H9 (cell line): Measurements from ENCODE around the gene PLEKHA7. TPM values are rescaled to one million over a fixed set of nuclear protein-coding genes. Genes with fewer than 3 reads are reported as not detected.

Experiments
- DNase-seq: peaks from one replicate; pipeline ENCODE4 v3.0.0-alpha.2; 2017
- H2AFZ ChIP-seq: one replicate; pipeline ENCODE4 v1.6.1; 2013; ENCODE audit warnings: mild to moderate bottlenecking, low read length, control low read depth, moderate library complexity
- H2AK5ac ChIP-seq: 2 replicates; pipeline ENCODE4 v1.6.1; 2013; ENCODE audit warnings: low read length, control low read depth, mixed read lengths; ENCODE audit not compliant: insufficient read length
- H2BK120ac ChIP-seq: one replicate; pipeline ENCODE4 v1.6.1; 2013; ENCODE audit warnings: low read depth, mild to moderate bottlenecking, low read length, control low read depth, inconsistent platforms; ENCODE audit not compliant: poor library complexity, severe bottlenecking
- H2BK12ac ChIP-seq: 2 replicates; pipeline ENCODE4 v1.6.1; 2013; ENCODE audit warnings: low read length, control low read depth, mixed read lengths, low read depth; ENCODE audit not compliant: insufficient read length
- H2BK15ac ChIP-seq: 2 replicates; pipeline ENCODE4 v1.6.1; 2013; ENCODE audit warnings: low read depth, low read length, control low read depth
- H2BK20ac ChIP-seq: one replicate; pipeline ENCODE4 v1.6.1; 2013; ENCODE audit warnings: low read depth, mild to moderate bottlenecking, low read length, control low read depth, inconsistent platforms; ENCODE audit not compliant: poor library complexity, severe bottlenecking
- H2BK5ac ChIP-seq: 2 replicates; pipeline ENCODE4 v1.6.1; 2013; ENCODE audit warnings: low read length, control low read depth, mixed read lengths; ENCODE audit not compliant: insufficient read length
- H3K14ac ChIP-seq: 2 replicates; pipeline ENCODE4 v1.6.1; 2013; ENCODE audit warnings: low read length, control low read depth; ENCODE audit not compliant: insufficient read depth
- H3K18ac ChIP-seq: 2 replicates; pipeline ENCODE4 v1.6.1; 2013; ENCODE audit warnings: low read depth, mild to moderate bottlenecking, mixed read lengths, low read length, control low read depth; ENCODE audit not compliant: insufficient read length
- H3K23ac ChIP-seq: 2 replicates; pipeline ENCODE4 v1.6.1; 2013; ENCODE audit warnings: low read length, control low read depth, mixed read lengths, low read depth; ENCODE audit not compliant: insufficient read length
- H3K23me2 ChIP-seq: 2 replicates; pipeline ENCODE4 v1.6.1; 2013; ENCODE audit warnings: low read depth, mild to moderate bottlenecking, mixed read lengths, low read length, control low read depth; ENCODE audit not compliant: insufficient read length, poor library complexity, severe bottlenecking
- H3K27ac ChIP-seq: 2 replicates; pipeline ENCODE4 v1.5.1; 2013; ENCODE audit warnings: low read length, control low read depth, mixed read lengths, low read depth; ENCODE audit not compliant: insufficient read length
- H3K27me3 ChIP-seq: 2 replicates; pipeline ENCODE4 v1.6.1; 2013; ENCODE audit warnings: low read length, control low read depth, inconsistent platforms; ENCODE audit not compliant: insufficient read depth
- H3K4ac ChIP-seq: 2 replicates; pipeline ENCODE4 v1.6.1; 2013; ENCODE audit warnings: low read depth, mild to moderate bottlenecking, control low read depth, inconsistent platforms, low read length, moderate library complexity
- H3K4me1 ChIP-seq: 2 replicates; pipeline ENCODE4 v1.6.1; 2013; ENCODE audit warnings: low read length, control low read depth, inconsistent platforms; ENCODE audit not compliant: insufficient read depth
- H3K4me2 ChIP-seq: 2 replicates; pipeline ENCODE4 v1.6.1; 2013; ENCODE audit warnings: low read length, control low read depth, mixed read lengths; ENCODE audit not compliant: insufficient read length, insufficient read depth
- H3K56ac ChIP-seq: 2 replicates; pipeline ENCODE4 v1.6.1; 2013; ENCODE audit warnings: low read depth, mild to moderate bottlenecking, mixed read lengths, low read length, control low read depth; ENCODE audit not compliant: insufficient read length
- H3K79me1 ChIP-seq: 2 replicates; pipeline ENCODE4 v1.6.1; 2013; ENCODE audit warnings: low read depth, mild to moderate bottlenecking, moderate library complexity, low read length, control low read depth, inconsistent platforms; ENCODE audit not compliant: insufficient read depth, poor library complexity, severe bottlenecking
- H3K79me2 ChIP-seq: 2 replicates; pipeline ENCODE4 v1.6.1; 2013; ENCODE audit warnings: low read length, control low read depth, inconsistent platforms; ENCODE audit not compliant: insufficient read depth
- H3K9ac ChIP-seq: 2 replicates; pipeline ENCODE4 v1.6.1; 2013; ENCODE audit warnings: low read length, control low read depth, mixed read lengths; ENCODE audit not compliant: insufficient read length; ENCODE audit errors: extremely low read depth
- H3K9me3 ChIP-seq: one replicate; pipeline ENCODE4 v1.6.1; 2013; ENCODE audit warnings: low read depth, low read length, inconsistent platforms; ENCODE audit not compliant: control insufficient read depth
- H3T11ph ChIP-seq: one replicate; pipeline ENCODE4 v1.6.1; 2013; ENCODE audit warnings: mild to moderate bottlenecking, low read length, control low read depth, inconsistent platforms
- H4K20me1 ChIP-seq: one replicate; pipeline ENCODE4 v1.6.1; 2013; ENCODE audit not compliant: control insufficient read depth, insufficient read length, insufficient read depth
- H4K5ac ChIP-seq: 2 replicates; pipeline ENCODE4 v1.6.1; 2013; ENCODE audit warnings: low read depth, mild to moderate bottlenecking, mixed read lengths, low read length, control low read depth; ENCODE audit not compliant: insufficient read length
- H4K8ac ChIP-seq: replicated peaks from 2 replicates; pipeline ENCODE4 v1.6.1; 2013; ENCODE audit warnings: low read length, control low read depth, mixed read lengths, low read depth; ENCODE audit not compliant: insufficient read length
- H4K91ac ChIP-seq: 2 replicates; pipeline ENCODE4 v1.6.1; 2013; ENCODE audit warnings: low read depth, mild to moderate bottlenecking, moderate library complexity, mixed read lengths, low read length, control low read depth; ENCODE audit not compliant: insufficient read length
- H3K27ac Mint-ChIP-seq, 3 experiments: 2 replicates in 2 of 3; 3 replicates in 1 of 3; pipeline ENCODE4 v1.8.0; 2020 to 2021; ENCODE audit warnings: mixed read lengths in 3 of 3, mild to moderate bottlenecking in 1 of 3, moderate library complexity in 1 of 3
- H3K27me3 Mint-ChIP-seq: 2 replicates; pipeline ENCODE4 v1.8.0; 2021; ENCODE audit warnings: low read depth, mild to moderate bottlenecking, moderate library complexity, mixed read lengths
- H3K36me3 Mint-ChIP-seq, 3 experiments: 2 replicates in 2 of 3; 3 replicates in 1 of 3; pipeline ENCODE4 v1.8.0; 2020 to 2021; ENCODE audit warnings: low read depth in 3 of 3, mixed read lengths in 3 of 3; ENCODE audit not compliant: insufficient read depth in 1 of 3
- H3K4me1 Mint-ChIP-seq, 2 experiments: 2 replicates each; pipeline ENCODE4 v1.8.0; 2020; ENCODE audit warnings: mixed read lengths in 2 of 2
- H3K4me3 Mint-ChIP-seq, 2 experiments: 2 replicates in 1 of 2; 3 replicates in 1 of 2; pipeline ENCODE4 v1.8.0; 2020 to 2021; ENCODE audit warnings: mild to moderate bottlenecking in 2 of 2, mixed read lengths in 2 of 2, moderate library complexity in 1 of 2
- H3K9me3 Mint-ChIP-seq, 2 experiments: 2 replicates in 1 of 2; 3 replicates in 1 of 2; pipeline ENCODE4 v1.8.0; 2020; ENCODE audit warnings: mild to moderate bottlenecking in 2 of 2, mixed read lengths in 2 of 2, moderate library complexity in 1 of 2
- CTCF ChIP-seq: fragments of 200-600 bp; sonication (generic); conservative IDR thresholded peaks from 3 replicates; pipeline ENCODE4 v1.8.0; 2021; ENCODE audit warnings: antibody characterized with exemption, mild to moderate bottlenecking
- WGBS: extraction: QIAGEN DNeasy Blood & Tissue Kit; methylation state at CpG from one replicate; pipeline ENCODE4 v1.1.7; 2013; ENCODE audit warnings: missing lambda C conversion rate, low lambda C conversion rate, mixed read lengths; ENCODE audit not compliant: insufficient read length; ENCODE audit errors: extremely low coverage; 5-methylcytosine and 5-hydroxymethylcytosine counted together
- total RNA-seq: library from RNA; stranded (reverse); gene quantifications from 2 replicates; pipeline ENCODE4 v1.2.1, GENCODE V29; 2021

The PLEKHA7 gene
- total RNA-seq, 1 experiment from 2014 or later: 21.0 TPM

DNA sequence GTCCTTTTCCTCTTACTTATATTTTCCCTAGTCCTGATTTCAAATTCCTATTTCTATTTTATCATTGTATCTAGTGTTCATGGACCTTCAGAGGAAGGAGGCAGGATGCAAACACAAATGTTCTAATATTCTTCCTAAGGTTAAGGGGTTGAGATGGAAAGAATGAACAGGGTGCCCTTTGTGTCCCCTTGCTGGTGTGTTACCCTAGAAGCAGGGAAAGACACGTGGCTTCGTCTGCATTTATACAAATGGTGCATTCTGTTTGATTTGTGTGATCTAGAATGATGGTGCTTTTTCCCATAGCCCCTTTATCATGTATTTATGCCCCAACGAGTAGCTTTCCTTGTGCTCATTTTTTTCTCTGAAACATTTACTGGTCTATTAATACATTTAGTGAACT lies 76.2 kb downstream of the PLEKHA7 start:
- Histone ChIP-seq H2BK5ac (no peak overlapping the region), H3K9ac (no peak overlapping the region), H3K9me3 (no peaks in the 10 kb centered on the region), H3K23ac (no peak overlapping the region), H3T11ph (no peak overlapping the region), H2AFZ (no peak overlapping the region), H3K27ac (no peak overlapping the region), H3K4me2 (no peak overlapping the region), H2BK20ac (no peak overlapping the region), H3K56ac (no peak overlapping the region), H2BK120ac (no peak overlapping the region), H4K91ac (no peak overlapping the region), H3K23me2 (no peaks in the 10 kb centered on the region), H3K27me3 (no peaks in the 10 kb centered on the region), H3K79me1 (no peaks in the 10 kb centered on the region), H2BK15ac (no peak overlapping the region), H3K4me1 (peaks cover 2% of the 10 kb centered on the region; the same call in 1 of the 2 replicates), H2BK12ac (no peak overlapping the region), H3K18ac (no peak overlapping the region), H4K5ac (no peak overlapping the region), H3K4ac (no peak overlapping the region), H4K8ac (no peak overlapping the region), H3K14ac (no peak overlapping the region), H4K20me1 (no peaks in the 10 kb centered on the region), H2AK5ac (no peak overlapping the region), H3K79me2 (0 out of 2 replicates have a peak, but pooled peaks cover 1% of the 10 kb centered on the region)
- H3K4me1 Mint-ChIP-seq: peaks cover 21 to 27% of the 10 kb centered on the region in 2 experiments
- H3K27ac Mint-ChIP-seq: no peak overlapping the region
- H3K27me3 Mint-ChIP-seq: no peaks in the 10 kb centered on the region
- DNase-seq: no peak
- no peaks in the 10 kb centered on the region for H3K9me3 Mint-ChIP-seq
- TF ChIP-seq CTCF: no peak
- H3K36me3 Mint-ChIP-seq: no peaks in the 10 kb centered on the region
- WGBS: no CpG with 5 or more reads among the region's 3 CpGs
- no peak overlapping the region for H3K4me3 Mint-ChIP-seq
